HS-5 (cell line): ENCODE measurements around the gene SETBP1.

Source experiments
- DNase-seq: peaks from one replicate; pipeline ENCODE4 v3.0.0-alpha.2; 2012; ENCODE audit warnings: low read depth

Gene SETBP1

DNA sequence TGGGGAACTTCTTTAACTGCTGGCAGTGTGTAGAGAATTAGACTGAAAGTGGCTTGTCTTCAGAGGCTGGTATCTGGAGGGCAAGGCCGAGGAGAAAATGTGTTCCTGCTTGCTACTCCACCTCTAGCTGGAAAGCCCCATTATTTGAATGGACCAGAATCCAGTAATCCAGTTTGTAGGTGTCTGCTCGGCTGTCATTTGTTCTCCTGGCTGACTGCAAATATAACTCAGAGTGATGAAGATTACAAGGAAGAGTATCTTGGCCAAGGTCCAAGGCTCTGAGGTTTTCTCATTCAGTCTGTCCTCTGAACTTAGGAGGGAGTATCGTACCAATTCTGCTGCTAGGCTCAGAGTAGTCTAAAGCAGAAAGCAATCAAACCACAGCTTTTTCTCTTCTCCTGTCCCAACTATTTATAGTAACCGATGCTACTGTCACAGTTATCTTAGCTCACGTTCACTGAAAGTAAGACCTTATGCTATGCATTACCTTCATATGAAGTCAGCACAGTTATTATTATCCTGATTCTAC lies 228.6 kb downstream of the SETBP1 start:
- DNase-seq, result no peak

DNA sequence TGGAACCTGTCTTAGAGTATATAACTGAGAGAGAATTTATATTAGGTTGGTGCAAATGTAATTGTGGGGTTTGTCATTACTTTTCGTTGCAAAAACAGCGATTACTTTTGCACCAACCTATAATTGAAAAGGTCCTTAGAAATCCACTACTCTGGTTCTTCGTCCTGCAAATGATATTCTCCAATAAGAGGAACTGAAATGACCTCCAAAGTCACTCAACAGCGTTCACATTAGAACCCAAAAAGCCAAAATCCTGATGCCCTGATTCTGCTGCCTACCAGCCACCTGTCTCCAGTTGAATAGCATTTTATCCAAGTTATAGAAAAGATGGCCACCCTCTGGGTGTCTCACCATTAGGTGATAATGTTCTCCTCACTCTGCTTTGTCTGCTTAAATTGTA lies 230.6 kb downstream of the SETBP1 start:
- no peak for DNase-seq

DNA sequence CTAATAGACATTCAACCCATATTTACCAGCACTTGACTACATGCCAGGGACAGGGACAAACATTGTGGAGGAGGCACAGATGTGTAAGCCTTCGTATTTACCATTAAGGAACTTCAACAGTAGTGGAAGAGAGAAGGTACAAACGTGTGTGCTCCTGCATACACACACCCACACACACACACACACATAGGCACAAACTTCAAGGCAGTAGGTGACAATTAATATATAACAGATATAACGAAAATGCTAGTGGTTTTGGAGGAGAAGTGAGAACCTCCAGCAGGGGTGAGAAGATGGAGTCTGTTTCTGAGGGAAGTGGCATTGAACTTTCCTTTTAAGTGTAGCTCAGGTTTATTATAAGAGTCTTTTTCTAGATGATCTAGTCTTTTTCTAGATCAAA lies 231.1 kb downstream of the SETBP1 start:
- no peak for DNase-seq

DNA sequence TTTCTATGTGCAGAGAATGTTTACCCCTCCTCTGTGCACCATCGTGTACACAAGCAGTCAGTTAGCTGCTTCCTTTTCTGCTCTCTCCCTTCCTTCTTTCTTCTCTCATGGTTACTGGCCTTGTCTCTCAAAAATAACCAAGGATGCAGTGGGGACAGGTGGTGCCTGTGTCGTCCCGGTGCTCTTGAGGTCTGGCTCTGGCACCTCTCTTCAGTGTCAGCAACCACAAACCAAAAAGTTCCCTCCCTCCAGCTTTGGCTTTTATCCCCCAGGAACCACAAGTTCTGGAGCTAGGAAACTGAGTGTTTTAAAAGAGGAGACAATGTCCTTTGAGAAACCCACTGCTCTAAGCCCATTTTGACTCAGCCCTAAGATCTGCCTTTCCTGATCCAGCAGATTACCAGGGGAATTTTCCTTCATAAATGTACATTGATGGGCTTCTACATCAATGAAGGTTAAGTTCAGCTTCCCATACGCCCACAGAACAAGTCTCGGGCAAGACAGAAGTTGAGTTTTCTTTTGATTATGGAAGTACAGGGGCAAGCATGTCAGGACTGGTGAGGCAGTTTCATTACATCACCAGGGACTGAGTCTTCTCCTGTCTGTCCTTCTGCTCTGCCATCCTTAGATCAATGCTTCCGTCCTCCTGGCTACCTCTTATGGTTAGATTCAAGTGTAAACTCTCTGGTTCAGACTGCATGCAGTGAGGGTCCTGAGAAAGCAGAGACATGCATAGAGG lies 232.2 kb downstream of the SETBP1 start:
- DNase-seq, result no peak

DNA sequence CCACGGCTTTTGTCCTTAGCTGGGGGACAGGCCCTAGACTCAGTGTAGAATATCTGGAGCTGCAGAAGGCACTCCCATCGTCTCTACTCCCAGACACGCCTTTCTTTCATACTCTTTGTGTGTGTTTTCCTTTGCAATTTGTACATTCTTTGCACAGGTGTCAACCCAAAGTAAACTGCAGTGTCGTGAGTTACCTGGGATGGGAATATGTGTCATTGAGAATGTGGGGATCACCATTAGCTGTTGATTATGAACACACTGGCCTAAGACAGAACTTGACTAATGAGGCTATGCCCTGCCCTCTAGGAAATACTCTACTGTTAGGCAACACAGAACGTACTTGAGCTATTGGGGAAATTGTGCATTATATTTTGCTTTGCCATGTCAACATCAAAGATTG lies 233.3 kb downstream of the SETBP1 start:
- no peak for DNase-seq

DNA sequence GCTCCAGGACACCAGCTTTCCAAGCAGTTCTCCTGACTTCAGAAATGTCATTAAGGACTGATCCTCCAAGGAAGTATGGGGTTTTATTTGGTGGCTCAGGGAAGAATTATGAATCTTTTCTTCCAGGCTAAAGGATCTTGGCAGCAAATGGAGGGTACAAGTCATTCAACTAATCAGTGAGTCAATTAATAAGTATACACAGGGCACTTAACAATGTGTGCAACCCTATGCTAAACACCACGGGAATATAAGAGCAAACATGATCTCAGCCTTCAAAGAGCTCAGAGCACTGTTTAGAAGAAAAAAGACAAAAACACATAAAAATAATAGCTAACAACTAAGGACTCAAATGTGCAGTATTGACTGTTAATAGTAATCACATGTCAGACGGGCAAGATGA lies 234.5 kb downstream of the SETBP1 start:
- DNase-seq, result no peak

DNA sequence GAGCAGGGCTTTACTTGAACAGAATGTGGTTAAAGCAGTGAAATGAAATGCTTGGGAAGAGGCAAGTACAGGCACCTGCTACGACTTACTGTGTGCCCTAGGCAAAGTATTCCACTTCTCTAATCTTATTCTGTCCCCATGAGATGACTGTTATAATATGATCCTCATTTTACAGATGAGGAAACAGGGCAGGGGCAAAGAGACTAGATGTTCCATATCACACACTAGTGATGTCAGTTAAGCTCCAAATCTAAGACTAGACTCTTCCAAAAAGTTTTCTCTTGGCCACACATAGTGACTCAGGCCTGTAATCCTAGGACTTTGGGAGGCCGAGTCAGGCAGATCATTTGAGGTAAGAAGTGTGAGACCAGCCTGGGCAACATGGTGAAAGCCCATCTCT lies 235.0 kb downstream of the SETBP1 start:
- DNase-seq, result no peak

DNA sequence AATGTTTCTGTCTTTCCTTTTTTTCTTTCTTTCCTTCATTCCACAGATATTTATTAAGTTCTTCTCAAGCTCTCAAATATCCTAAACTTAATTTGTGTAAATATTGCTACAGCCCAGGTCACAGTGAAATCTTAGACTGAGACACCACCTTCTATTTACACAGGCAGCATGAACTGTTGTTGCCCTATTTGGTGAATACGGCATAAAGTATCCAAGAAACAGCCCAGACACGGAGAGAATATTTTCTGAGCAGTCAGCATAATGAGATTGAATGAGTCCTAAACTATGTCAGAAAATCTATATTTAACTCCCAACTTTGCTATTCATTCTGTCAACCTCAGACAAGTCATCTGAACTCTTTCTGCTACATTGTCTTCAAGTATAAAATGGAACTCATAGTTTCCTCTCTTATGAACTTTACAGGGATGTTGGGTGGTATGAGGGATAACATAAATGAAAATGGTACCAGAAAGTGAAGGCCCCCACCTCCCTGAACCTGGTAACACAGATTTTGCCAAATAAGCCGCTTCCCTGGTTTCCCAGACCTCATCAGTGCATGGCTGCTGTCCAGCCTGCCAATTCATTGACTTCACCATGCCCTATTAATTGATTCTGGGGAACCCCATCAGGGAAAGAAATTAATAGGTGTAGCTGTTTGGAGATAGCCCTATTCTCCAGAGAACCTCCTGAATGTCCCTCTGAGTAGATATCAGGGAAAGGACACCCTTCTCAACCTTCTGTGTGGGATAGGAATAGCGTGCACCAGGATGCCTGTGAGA lies 235.9 kb downstream of the SETBP1 start:
- DNase-seq, result no peak

DNA sequence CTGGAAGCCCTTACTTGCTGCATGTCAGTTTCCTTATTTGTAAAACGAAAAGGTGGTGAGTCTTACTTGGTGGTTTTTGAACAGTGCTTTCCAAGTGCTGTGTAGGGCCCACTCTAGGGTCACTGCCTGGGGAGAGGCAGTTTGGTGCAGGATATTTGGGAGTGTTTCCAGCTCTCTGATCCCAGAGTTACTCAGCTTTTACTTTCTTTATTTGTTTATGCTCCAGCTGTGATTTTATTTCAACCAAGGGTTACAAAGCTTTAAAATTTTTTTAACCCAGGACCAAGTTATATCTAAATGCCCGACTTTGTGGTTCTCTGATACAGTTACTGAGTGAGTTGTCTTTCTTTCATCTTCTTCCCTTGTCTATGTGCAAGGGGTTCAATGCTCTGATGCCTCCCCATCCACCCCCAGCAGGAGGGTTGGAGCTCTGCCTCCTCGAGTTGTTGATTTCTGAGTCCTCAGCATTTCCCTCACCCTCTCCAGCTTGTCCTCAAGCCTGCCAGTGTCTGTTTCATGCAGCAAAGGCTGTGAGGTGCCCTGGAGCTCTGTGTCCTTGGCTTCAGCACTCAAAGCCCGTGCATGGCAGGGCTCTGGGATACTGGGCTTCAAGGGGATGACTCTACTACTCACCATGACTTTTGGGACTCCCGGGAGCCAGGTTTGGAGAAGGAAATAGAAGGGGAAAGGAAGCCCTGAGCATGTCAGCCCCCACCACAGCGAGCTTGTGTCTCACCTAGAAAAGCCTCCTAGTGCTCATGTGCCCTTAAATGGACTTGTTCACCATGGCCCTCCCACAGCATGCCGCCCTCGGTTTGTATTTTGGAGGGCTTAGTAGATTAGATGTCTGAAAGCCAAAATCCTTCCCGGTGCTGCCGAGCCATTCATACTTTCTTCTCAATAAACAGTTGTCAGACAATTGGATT lies 236.8 kb downstream of the SETBP1 start:
- DNase-seq, result no peak

DNA sequence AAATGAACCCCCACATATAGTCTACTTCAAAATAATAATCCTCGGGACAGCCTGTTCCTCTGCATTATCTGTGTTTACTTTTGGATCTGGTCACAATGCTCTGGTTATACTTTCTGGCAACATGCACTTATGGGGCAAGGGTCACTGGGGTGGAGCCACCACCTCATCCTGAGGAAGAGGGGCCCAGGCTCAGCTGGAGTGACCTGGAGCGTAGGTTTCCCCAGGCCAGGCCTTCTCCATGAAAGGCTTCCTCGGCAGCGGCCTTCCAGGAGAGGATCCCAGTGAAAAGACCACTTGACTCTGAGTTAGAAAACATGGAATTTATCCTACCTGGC lies 237.4 kb downstream of the SETBP1 start:
- no peak for DNase-seq

DNA sequence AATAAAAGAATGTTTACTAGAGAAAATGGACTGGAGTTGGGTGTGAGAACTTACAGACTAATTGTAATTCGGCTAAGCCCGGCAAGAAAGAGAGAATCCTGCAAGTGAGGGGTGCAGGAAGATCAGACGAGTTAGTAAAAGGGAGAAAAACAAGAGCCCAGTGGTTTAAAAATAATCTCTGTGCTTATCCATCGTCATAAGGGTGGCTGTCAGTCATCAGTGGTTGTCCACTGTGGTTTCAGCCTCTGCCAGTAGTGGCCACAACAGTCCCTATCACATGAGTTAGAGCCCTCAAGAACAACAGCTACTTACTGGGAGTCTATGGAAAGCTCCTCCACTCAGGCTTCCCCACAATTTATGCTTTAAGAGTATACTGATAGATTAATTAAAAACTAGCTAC lies 239.8 kb downstream of the SETBP1 start:
- DNase-seq, result no peak

DNA sequence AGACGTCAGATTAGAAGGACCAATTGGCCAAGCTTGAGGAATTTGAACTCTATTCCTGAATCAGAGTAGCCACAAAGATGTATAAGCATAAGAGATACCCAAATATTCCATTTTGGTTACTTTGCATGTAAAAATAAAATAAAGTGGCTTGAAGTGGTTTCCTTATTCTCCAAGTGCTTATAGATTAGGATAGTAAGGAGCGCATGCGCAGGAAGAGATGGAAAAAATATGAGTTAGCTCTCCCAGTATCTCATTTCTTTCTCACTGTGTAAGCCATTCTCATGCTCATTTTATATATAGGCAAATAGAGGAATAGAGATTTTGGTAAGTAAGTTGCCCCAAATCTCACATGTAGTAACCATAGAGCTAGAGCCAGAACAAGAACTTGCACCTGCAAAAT lies 241.3 kb downstream of the SETBP1 start:
- no peak for DNase-seq

DNA sequence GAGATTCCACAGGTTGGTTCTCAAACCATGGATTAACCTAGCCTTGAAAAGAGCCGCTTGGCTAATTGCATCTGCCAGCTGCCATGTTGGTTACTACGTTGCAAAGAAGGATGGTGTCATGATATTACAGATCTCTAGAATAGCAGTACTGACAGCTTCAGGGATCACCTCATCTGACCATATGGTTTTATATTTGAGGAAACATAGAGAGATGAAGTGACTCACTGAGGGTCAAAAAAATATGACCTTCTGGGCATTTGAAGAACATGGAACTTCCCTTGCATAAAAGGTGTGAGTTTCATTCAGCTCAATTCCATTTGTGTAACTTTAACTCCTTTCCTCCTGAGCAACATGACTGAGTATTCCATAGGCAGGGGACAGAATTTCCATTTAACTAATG lies 242.3 kb downstream of the SETBP1 start:
- no peak for DNase-seq

DNA sequence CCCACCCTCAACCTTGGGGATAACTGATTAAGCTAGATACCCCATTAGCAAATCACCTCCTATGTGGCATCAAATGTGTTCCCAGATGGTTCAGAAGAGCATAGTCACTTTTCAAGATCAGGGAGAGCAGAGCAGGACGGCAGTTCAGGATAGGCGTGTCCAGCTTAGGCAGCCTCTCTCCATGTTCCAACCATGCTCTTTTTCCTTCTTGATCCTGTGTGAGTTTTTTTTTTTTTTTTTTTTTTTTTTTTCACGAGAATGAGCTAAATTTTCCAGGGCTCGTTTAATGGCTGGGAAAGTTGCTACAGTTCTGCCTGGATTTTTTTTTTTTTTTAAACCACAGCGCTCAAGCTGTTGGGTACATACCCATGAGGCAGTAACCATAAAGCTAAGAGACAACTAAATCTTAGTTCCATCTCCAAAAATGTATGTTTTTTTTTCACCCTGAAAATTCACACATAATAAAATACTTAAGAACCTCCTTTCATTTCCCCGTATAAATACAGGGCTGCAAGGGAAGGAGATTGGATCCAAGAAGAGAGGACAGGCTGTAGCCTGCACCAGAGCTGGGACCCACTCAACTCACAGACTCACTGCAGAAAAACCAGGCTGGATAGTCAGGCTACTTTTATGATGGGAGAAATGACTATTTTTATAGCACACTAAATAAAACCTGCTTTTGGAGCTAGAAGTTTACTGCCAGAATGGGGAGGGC lies 244.3 kb downstream of the SETBP1 start:
- no peak for DNase-seq

DNA sequence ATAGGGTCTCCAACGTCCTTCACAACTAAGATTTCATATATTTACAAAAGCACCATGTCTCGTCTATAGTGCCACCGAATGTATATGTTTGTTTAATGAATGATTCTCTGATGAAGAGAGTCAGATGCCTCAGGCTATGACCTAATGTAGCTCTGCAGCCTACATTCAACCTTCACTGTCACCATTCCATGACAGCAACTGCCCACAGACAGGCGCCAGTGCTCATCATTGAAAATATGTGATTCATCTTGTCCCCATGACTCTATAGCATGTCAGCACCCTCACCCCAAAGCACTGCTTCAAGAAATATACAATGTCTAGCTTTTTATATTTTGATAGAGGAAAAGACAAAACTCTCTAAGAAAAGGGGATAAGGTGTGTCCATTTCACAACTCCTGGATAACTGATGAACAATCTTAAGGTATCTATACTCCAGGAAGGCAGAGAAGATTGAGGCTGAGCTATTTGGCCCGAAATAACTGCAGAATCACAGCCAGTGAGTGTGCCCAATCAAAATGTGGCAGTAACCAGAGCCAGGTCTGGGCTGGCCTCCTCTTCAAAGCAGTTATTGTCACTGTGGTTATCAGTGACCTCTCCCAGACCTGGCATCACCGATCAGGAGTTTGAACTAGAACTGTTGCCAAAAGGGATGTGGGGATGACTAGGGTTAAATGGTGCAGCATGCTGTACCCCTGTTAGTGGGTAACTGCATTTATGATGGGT lies 246.6 kb downstream of the SETBP1 start:
- no peak for DNase-seq

DNA sequence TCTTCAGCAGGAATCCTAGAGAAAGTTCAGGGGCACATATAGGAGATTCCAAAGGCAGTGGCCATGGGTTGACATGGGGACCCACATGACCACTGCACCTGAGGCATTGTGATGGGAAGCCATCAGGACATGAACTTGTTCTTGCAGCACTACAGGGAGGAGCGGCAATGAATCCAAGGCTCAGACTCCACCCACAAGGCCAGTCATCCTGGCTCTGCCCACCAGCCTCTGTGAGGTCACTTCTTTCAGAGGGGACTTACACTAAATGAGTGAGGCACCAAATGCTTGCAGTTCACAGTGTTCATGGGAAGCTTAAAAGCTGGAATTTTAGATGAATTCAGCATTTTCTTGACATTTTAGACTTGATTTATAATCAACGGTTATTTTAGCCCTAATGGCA lies 254.2 kb downstream of the SETBP1 start:
- no peak for DNase-seq

DNA sequence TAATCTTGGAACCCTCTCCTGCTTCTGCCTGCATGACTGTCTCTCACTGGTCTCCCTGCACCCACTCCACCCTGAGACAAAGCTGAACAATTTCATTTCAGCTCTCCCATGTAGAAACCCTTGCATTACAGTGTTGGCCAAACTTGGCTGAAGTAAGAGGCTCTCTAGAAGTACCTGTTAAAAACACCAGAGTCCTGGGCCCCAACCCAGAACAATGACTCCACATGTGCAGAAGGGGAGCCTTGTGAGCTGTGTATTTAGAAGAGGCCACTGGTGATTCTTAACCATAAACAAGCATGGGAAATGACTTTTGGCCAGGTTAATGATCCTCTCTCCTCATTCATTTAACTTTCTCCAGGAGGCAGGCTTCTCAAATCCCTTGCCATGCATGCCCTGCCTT lies 254.8 kb downstream of the SETBP1 start:
- DNase-seq, result no peak

DNA sequence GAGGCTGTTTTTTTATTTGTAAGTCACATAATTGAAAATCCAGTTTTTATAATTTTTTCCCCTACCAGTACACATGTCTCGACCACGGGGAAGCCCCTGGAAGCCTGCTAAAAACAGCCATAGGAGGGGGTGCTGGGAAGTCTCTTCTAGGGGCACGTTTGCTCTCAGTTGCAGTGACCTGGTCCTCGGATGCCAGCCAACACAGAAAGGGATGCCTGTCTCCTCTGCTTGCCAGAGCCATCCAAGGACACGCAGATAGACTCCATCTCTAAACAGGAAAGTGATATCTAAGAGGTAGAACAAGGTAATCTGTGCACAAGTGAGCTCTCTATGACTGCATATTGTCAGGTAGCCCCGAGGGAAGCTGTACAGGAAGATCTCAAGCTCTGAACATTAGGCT lies 255.8 kb downstream of the SETBP1 start:
- DNase-seq, result no peak

DNA sequence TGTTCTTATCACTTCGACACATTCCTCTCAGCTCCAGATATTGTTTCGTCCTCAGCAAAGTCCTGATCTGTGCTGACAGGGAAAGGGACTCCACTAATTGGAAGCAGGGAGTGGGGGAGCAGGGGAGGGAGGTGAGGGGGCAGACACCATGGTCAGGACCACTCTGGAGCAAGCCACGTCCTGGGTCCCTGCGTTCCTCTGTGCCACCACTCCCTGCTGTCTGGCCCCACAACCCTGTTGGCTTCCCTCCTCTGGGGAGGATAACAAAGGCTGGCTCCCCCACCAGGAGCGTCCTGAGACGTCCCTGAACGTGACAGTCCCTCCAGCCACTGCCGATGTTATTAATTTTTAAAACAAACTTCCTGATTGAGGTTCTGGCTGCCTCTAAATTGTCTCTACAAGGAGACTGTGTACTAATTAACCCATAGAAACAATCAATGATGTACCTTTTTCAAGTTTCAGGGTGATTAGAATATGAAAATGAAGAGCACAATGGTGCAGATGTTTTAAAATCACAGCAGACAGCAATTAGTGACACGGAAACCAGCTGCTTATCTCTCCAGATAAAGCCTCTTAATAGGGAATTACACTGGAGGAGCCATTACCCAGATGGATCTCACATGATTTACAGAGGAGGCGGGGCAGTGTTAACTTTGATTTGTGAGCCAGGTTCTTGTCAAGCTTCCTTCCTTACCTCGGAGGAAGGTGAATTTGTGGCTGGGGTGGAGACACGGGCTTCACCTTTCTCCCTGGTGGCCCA lies 257.5 kb downstream of the SETBP1 start:
- DNase-seq, result no peak
